ENCODE measurements around the gene WT1.

The WT1 gene

DNA sequence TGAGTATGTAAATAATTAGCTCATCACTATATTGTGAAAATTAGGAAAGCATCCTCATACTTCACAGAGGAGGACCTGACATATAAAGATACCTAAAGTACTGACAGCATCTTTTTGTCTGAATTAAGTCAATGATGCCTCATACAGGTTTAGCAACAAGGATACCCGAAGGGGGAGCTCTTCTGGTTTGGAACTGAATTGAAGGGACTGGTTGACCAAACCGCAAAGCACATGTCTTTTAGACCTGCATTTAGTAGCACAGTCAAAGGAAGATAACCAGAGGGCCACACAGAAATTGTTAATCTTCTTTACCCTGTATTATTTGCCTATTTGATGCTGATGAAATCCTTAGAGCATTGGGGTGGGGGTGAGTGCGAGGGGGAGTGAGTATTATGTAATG, 12.9 kb upstream of the WT1 start:
- Mint-ChIP-seq H3K9me3 (no peaks in the 10 kb centered on the region), H3K27ac (no peak overlapping the region), H3K4me3 (no peak overlapping the region), H3K27me3 (peaks cover 12% of the 10 kb centered on the region), H3K4me1 (ENCODE audit: low read depth) (no peaks in the 10 kb centered on the region), H3K36me3 (ENCODE audit: low read depth) (no peaks in the 10 kb centered on the region)
- intact Hi-C loops (cut with micrococcal nuclease), result no loop called here

DNA sequence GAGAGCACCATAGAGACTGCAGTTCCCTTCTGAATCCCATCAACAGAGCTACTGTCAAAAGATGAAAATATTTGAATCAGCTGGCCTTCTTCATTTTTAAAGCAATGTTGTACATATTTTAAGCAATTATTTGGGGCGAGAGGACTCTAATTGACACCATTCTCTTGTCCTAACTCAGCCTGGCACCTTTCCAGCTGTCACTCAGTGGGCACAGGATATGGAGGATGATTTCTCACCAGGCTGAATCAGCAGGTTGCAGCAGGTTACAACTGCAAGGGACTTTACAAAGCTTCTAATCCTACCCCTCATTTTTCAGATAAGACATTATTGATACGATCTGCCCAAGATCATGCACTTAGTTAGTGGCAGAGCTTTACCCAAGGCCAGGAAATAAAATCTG, 11.9 kb upstream of the WT1 start:
- Mint-ChIP-seq H3K27ac (no peak overlapping the region), H3K36me3 (ENCODE audit: low read depth) (no peaks in the 10 kb centered on the region)
- intact Hi-C loops (cut with micrococcal nuclease), result no loop called here

DNA sequence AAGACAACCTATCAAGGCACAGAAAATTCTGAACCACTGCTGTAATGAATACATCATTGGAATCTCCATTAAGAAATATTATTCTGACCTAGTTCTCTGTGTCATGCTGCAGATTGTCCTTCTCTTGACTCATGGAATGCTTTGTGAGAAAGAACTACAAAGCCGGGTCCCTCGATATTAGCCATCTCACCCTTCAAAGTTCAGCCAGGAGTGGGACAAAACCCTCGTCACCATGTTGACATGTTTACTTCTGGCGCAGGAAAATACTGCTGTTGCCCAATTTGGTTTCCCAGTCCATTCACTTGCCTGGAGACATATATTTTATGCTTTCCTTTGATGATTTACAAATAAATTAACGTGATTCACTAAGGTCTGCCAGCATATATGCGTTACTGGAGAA, 10.9 kb upstream of the WT1 start:
- Mint-ChIP-seq H3K27ac (no peak overlapping the region), H3K4me1 (ENCODE audit: low read depth) (no peaks in the 10 kb centered on the region), H3K36me3 (ENCODE audit: low read depth) (no peaks in the 10 kb centered on the region), H3K27me3 (peaks cover 24% of the 10 kb centered on the region), H3K9me3 (no peaks in the 10 kb centered on the region), H3K4me3 (no peak overlapping the region)
- intact Hi-C loops (cut with micrococcal nuclease), result no loop called here

More for the DNA sequence above, 11.9 kb upstream of the WT1 start:
- H3K27me3 Mint-ChIP-seq, result peaks cover 15% of the 10 kb centered on the region
- H3K4me3 Mint-ChIP-seq, result no peak overlapping the region
- H3K9me3 Mint-ChIP-seq, result no peaks in the 10 kb centered on the region
- no peaks in the 10 kb centered on the region for H3K4me1 Mint-ChIP-seq (ENCODE audit: low read depth)

DNA sequence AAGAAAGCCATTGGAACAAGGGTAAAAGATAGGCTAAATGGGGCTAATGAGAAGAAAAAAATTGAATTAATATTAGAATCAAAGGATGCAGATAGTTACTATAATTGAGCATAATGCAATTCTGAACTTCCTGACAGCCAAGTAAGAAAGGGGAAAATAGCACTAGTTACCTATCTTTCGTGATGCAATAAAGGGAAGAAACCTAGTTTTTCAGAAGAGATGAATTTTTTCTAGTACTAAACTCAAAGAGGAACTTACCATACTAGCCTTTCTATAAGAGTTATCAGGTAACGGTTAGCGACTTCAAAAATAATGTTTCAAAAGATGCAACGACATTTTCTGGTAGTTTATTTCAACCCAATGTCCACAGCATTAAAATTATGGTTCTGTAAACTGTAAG, 8.8 kb upstream of the WT1 start:
- H3K4me1 Mint-ChIP-seq (ENCODE audit: low read depth), result peaks cover 7% of the 10 kb centered on the region
- H3K27me3 Mint-ChIP-seq, result peaks cover 40% of the 10 kb centered on the region
- H3K4me3 Mint-ChIP-seq, result no peak overlapping the region

DNA sequence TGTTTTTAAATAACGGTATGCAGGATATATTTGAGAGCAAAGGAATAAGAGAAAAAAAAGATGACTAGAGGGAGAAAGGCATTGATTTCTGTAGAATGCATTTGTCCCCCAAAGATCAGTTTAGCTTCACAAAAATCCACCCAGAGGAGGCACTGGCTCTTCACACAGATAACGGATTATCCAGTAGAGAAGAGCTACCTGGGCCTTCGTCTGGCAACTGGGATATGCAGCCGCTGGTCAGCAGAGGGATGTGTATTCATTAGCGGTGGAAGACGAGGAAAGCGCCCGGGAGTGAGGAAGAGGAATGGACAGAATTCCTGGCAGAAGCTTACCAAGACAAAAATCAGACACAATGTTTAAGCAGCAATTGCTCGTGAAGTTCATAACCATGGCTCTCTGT, 5.6 kb upstream of the WT1 start:
- Mint-ChIP-seq H3K4me3 (no peak overlapping the region), H3K27ac (no peak overlapping the region), H3K9me3 (no peaks in the 10 kb centered on the region), H3K36me3 (ENCODE audit: low read depth) (no peaks in the 10 kb centered on the region), H3K4me1 (ENCODE audit: low read depth) (peaks cover 37% of the 10 kb centered on the region), H3K27me3 (peaks cover 69% of the 10 kb centered on the region)
- intact Hi-C loops (cut with micrococcal nuclease), result no loop called here

More for the DNA sequence above, 8.8 kb upstream of the WT1 start:
- H3K27ac Mint-ChIP-seq, result no peak overlapping the region
- intact Hi-C loops (cut with micrococcal nuclease), result no loop called here
- no peaks in the 10 kb centered on the region for H3K9me3 Mint-ChIP-seq
- H3K36me3 Mint-ChIP-seq (ENCODE audit: low read depth), result no peaks in the 10 kb centered on the region

DNA sequence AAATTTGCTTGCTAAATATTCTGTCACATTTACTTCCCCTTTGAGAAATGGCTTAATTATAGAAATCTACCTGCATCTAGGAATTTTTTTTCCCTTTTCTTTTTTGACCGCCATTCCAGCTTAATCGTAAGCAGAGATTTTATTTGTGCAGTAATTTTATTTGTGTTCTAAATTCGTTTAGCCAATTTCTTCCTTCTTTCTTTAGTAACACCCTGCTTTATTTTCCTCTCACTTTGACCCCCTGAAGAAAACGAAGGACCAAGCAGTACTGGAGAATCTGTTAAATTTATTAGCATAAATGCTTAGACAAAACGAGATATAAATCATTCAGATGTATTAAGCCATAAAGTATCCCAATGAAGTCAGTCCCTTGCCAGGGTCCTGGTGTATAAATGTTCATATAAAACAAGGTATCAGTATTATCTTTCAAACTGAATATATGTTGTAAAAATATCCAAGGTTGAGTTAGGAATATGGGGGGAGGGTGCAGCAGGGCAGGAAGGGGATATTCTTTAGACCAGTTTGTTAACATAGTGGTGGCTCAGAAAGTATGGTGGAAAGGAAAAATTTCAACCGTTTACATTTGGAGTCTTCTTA, 5.1 kb upstream of the WT1 start:
- H3K36me3 Mint-ChIP-seq (ENCODE audit: low read depth), result no peaks in the 10 kb centered on the region
- intact Hi-C loops (cut with micrococcal nuclease), result no loop called here
- no peak overlapping the region for H3K27ac Mint-ChIP-seq
- H3K9me3 Mint-ChIP-seq, result no peaks in the 10 kb centered on the region
- H3K27me3 Mint-ChIP-seq, result peaks cover 72% of the 10 kb centered on the region
- H3K4me3 Mint-ChIP-seq, result no peak overlapping the region
- H3K4me1 Mint-ChIP-seq (ENCODE audit: low read depth), result peaks cover 42% of the 10 kb centered on the region

DNA sequence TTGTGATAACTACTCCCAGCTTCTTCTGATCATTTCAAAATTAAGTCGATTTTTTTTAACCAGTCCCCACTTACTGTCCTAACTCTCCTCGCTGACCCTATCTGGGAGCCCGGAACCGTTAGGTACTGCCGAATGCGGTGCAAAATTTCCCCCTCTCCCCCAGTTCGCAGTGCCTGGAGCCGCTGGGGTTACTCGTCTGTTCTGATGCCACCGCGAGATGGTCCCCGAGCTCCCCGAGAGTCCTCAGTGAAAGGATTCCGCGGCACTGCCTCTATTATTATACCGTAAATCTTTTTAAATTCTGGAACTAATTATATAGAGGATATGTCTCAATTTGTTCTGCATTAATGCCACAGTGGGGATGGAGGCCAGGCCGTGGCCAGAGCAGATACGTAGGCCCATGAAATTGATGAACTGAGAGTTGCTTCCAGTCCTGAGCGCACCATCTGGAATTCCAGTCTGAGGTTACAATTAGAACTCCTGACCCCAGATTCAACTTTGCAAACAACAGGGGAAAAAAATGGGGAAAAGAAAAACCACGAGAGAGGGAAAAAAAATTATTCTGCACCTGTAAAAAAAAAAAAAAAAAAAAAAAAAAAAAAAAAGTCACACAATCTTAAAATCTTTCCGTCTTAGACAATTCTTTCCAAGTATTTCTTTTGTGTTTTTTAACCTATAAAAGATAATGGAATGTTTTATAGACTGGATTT, 4.3 kb upstream of the WT1 start:
- H3K4me3 Mint-ChIP-seq, result peak overlapping the region; percentile 9
- H3K27ac Mint-ChIP-seq, result no peak overlapping the region
- intact Hi-C loops (cut with micrococcal nuclease), result no loop called here
- no peaks in the 10 kb centered on the region for H3K36me3 Mint-ChIP-seq (ENCODE audit: low read depth)
- peaks cover 75% of the 10 kb centered on the region for H3K27me3 Mint-ChIP-seq
- no peaks in the 10 kb centered on the region for H3K9me3 Mint-ChIP-seq
- peaks cover 44% of the 10 kb centered on the region for H3K4me1 Mint-ChIP-seq (ENCODE audit: low read depth)

DNA sequence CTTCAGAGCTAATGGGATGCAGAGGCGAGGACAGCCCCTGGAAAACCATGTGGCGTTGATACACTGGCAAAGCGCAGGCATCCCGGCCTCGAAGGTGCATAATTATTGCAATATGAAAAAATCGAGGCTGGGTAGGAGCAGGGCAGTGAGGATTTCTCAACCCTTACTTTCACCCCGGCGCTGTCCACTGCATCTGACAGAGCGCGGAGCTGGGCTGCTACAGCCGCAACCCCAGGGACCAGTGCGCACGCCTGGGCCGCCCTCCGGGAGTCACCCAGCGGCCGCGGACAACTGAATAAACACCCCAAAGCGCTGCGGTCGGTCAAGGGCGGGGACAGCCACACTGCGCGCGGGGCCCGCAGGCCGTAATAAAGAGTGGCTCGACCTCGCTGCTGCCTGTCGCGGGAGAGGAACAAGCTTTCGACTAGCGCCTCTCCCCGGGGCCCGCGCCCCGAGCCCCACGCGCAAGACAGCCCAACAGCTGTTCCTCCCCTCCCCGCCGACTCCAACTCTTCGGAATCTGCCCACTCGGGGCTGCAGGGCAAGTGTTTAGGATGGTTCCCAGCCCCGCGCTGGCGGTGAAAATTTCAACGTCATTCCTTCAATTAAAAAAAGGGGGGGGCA, 3.6 kb upstream of the WT1 start:
- intact Hi-C loops (cut with micrococcal nuclease), result no loop called here
- H3K4me1 Mint-ChIP-seq (ENCODE audit: low read depth), result peaks cover 50% of the 10 kb centered on the region

DNA sequence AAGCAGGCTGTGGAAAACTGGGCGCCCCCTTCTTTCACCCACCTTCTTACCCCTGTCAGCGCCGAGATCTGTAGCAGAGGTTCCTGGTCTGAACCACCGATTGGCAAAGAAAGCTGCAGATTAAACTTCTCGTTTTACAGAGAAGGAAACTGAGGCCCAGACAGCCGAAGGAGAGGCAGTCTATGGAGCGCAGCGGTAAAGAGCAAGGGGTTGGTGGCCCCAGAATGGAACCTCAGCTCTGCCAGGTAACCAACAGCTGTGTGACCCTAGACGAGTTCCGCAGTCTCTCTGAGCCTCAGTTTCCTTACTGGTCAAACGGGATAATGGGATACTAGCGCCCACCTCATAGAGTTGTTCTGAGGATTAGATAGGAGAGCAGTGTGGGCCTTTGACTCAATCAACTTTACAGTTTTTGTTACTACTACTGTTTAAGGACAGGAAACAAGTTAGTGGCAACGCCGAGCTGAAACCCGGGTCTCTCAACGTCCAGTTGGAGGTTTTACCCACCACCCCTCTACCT, 3.1 kb upstream of the WT1 start:
- intact Hi-C loops (cut with micrococcal nuclease), result no loop called here
- no peaks in the 10 kb centered on the region for H3K9me3 Mint-ChIP-seq
- no peaks in the 10 kb centered on the region for H3K36me3 Mint-ChIP-seq (ENCODE audit: low read depth)
- H3K27me3 Mint-ChIP-seq, result peaks cover 88% of the 10 kb centered on the region
- no peak overlapping the region for H3K27ac Mint-ChIP-seq
- no peak overlapping the region for H3K4me3 Mint-ChIP-seq
- peaks cover 56% of the 10 kb centered on the region for H3K4me1 Mint-ChIP-seq (ENCODE audit: low read depth)

More for the DNA sequence above, 3.6 kb upstream of the WT1 start:
- H3K9me3 Mint-ChIP-seq, result no peaks in the 10 kb centered on the region
- peaks cover 82% of the 10 kb centered on the region for H3K27me3 Mint-ChIP-seq
- H3K36me3 Mint-ChIP-seq (ENCODE audit: low read depth), result no peaks in the 10 kb centered on the region
- peak overlapping the region; percentile 51 for H3K4me3 Mint-ChIP-seq
- no peak overlapping the region for H3K27ac Mint-ChIP-seq

DNA sequence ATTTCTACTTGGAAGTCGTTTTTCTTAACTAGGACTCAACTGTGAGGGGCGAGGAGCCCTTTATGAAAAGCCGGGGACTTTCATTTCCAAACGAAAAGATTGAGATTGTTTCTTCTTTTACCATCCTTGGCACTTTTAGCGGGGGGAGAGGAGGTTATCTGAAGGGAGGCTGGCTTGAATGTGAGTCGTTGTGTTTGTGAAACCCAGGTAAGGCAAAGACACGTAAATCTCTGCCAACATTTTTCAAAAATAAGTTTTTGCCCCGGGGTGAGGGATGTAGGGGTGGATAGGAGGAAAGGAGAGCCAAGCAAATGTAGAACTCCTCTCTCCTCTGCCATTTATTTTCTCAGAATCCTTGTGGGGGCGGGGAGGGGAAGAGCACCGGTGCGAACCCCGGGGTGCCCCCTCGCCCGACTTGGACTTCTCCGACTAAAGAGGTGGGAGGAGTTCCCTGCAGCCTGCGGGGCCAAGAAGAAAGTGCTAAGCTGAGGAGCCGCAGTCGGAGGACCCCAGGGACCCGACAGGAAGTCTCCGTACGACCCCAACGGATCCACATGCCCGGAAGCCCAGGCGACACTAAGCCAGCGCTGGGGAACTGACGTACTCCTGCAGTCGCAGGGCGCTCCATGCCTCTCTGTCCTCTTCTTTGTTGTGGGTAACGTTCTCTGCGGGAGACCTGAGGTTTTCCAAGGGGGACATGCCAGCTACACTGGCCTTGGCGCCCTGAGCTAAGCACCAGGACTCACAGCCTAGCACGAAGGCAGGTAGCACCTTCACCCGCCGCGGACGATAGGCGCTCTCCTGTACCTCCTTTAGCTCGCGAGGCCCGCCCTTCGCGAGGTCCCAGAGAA, 2.4 kb upstream of the WT1 start:
- H3K27me3 Mint-ChIP-seq, result peaks cover 95% of the 10 kb centered on the region
- no peaks in the 10 kb centered on the region for H3K9me3 Mint-ChIP-seq
- no peaks in the 10 kb centered on the region for H3K36me3 Mint-ChIP-seq (ENCODE audit: low read depth)
- H3K4me1 Mint-ChIP-seq (ENCODE audit: low read depth), result peaks cover 63% of the 10 kb centered on the region
- no peak overlapping the region for H3K27ac Mint-ChIP-seq
- H3K4me3 Mint-ChIP-seq, result no peak overlapping the region
- intact Hi-C loops (cut with micrococcal nuclease), result no loop called here

DNA sequence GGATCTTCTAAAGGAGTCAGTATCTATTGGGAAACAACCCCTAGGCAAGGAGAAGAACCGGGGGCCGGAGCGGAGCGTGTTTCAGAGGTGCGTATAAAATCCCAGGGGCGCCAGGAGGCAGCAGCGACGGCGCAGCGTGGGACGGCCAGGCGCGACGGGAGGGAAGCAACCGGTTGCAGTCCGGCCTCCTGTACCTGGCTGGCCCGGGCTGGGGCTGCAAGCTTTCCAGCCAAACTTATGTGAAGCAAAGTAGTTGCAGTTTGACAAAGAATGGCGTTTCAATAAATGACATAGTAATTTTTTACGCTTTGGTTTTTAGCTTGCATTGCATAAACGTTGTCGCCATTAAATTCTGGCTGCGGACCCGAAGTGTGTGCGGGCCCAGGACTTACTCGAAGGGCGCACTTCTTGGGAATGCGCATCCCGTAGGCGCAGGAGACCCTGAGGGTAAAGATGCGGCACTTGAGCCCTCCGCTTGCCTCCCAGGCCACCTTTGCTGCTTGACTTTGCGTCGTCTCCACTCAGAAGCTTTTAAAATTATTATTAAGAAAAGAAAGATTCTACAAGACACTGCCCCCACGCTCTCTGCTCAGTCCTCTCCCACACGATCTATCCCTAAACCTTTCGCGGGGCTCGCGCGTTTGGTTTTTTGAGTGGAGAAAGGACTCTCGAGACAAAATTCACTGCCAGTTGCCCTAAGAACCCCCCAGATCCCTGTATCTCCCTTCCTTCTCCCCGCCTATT, 1.6 kb upstream of the WT1 start:
- intact Hi-C loops (cut with micrococcal nuclease), result no loop called here
- Mint-ChIP-seq H3K27me3 (peaks cover 97% of the 10 kb centered on the region), H3K36me3 (ENCODE audit: low read depth) (no peaks in the 10 kb centered on the region)

DNA sequence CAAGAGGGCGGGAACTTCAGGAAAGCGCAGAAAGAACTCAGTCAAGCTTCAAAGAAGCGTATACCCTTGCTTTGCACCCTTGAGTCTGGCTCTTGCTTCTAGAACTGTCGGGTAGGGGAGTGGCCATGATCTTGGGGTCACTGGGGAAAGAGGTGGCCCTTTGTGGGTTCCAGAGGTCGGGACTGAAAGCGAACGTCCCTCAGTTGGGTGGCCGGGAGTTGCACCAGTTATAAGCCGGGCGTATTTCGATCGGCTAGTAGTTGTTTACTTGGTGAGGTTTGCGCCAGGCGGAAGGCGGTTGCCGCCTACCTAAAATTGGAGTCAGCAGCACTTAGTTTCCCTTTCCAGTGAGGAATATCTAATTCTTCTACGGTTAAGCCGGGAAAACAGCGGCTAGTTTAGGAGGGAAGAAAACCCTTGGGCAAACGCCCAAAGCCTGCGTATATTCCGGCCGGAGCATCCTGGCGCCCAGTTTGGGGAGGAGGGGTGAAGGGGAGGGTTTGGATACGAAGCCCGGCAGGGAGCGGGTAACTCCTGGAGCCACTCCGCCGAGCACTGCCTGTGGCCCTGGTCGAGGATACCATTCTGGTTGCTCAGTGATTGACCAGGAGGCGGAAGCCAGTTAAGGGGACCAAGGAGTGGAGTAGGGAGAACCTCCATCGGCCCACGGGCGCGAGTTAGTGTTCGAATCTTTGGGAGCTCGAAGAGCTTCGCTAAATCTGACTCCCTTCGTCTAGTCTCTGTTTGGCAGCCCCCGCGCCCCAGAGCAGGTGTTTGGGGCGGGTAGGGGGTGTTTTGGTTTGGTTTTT, 807 bp upstream of the WT1 start:
- intact Hi-C loops (cut with micrococcal nuclease), result no loop called here
- Mint-ChIP-seq H3K9me3 (no peaks in the 10 kb centered on the region), H3K27ac (no peak overlapping the region), H3K27me3 (peaks cover 96% of the 10 kb centered on the region), H3K4me1 (ENCODE audit: low read depth) (peaks cover 70% of the 10 kb centered on the region), H3K4me3 (peak overlapping the region; percentile 67), H3K36me3 (ENCODE audit: low read depth) (no peaks in the 10 kb centered on the region)

More for the DNA sequence above, 1.6 kb upstream of the WT1 start:
- Mint-ChIP-seq H3K27ac (no peak overlapping the region), H3K4me3 (peak overlapping the region; percentile 67), H3K9me3 (no peaks in the 10 kb centered on the region), H3K4me1 (ENCODE audit: low read depth) (peaks cover 64% of the 10 kb centered on the region)

DNA sequence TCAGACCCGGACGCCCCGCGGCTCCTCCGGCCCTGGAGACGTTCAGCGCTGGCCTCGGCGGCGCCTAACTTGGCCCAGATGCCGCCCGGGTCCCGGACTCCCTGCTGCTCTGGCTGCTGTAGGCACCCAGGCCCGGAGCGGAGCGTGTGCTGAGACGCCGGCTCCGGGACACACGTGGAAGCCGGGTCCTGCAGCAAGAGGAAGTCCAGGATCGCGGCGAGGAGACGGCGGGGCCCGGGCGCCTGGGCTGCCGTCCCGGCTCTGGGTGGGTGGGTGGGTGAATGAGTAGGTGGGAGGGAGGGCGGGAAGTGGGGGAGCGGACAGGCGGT, 223 bp downstream of the WT1 start:
- H3K27ac Mint-ChIP-seq, result no peak overlapping the region
- peaks cover 76% of the 10 kb centered on the region for H3K4me1 Mint-ChIP-seq (ENCODE audit: low read depth)
- H3K9me3 Mint-ChIP-seq, result no peaks in the 10 kb centered on the region
- H3K27me3 Mint-ChIP-seq, result peaks cover 96% of the 10 kb centered on the region
- no peaks in the 10 kb centered on the region for H3K36me3 Mint-ChIP-seq (ENCODE audit: low read depth)
- peak overlapping the region; percentile 49 for H3K4me3 Mint-ChIP-seq
- intact Hi-C loops (cut with micrococcal nuclease), result no loop called here
